ENCODE results near the gene NFIB.

NFIB gene

GRCh38 chr9:14353222-14354056 is 39.5 kb upstream of the NFIB start:
- peak; percentile 88 for TF ChIP-seq CTCF (IDR thresholded peaks at IDR 0.05; ENCODE audit: insufficient read depth, missing control alignments)
- DNase-seq (ENCODE audit: insufficient read length, low spot score), result peak; percentile 69
- no peak for FAIRE-seq

GRCh38 chr9:14352503-14352902 is 38.6 kb upstream of the NFIB start:
- TF ChIP-seq CTCF (IDR thresholded peaks at IDR 0.05; ENCODE audit: insufficient read depth, missing control alignments), result no peak
- no peak for FAIRE-seq
- DNase-seq (ENCODE audit: insufficient read length, low spot score), result no peak

GRCh38 chr9:14351221-14351836 is 37.4 kb upstream of the NFIB start:
- no peak for TF ChIP-seq CTCF (IDR thresholded peaks at IDR 0.05; ENCODE audit: insufficient read depth, missing control alignments)
- DNase-seq (ENCODE audit: insufficient read length, low spot score) (no peak), FAIRE-seq (no peak)

GRCh38 chr9:14350754-14351153 is 36.8 kb upstream of the NFIB start:
- FAIRE-seq (no peak), DNase-seq (ENCODE audit: insufficient read length, low spot score) (no peak)
- TF ChIP-seq CTCF (IDR thresholded peaks at IDR 0.05; ENCODE audit: insufficient read depth, missing control alignments), result no peak

GRCh38 chr9:14350349-14350728 is 36.4 kb upstream of the NFIB start:
- DNase-seq (ENCODE audit: insufficient read length, low spot score) (no peak), FAIRE-seq (no peak)
- TF ChIP-seq CTCF (IDR thresholded peaks at IDR 0.05; ENCODE audit: insufficient read depth, missing control alignments), result no peak

- TF ChIP-seq CTCF (IDR thresholded peaks at IDR 0.05; ENCODE audit: insufficient read depth, missing control alignments), result no peak
- DNase-seq (ENCODE audit: insufficient read length, low spot score) (no peak), FAIRE-seq (no peak)
These were observed 35.8 kb upstream of the NFIB start for GRCh38 chr9:14349447-14350348.

Data from D721Med (cell line).